Bladder microvascular endothelial cell (primary cell): ENCODE data around the gene ADTRP. TPM values are rescaled to one million over a fixed set of nuclear protein-coding genes. Genes with fewer than 3 reads are reported as not detected.

Experiments used
- total RNA-seq: library from RNA; depleted of rRNA; stranded (reverse); fragments of >200 nt; gene quantifications from 2 replicates; pipeline ENCODE4 v1.2.3, GENCODE V29; 2014

Gene ADTRP, protein sequence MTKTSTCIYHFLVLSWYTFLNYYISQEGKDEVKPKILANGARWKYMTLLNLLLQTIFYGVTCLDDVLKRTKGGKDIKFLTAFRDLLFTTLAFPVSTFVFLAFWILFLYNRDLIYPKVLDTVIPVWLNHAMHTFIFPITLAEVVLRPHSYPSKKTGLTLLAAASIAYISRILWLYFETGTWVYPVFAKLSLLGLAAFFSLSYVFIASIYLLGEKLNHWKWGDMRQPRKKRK
- 0.76 and 1.3 TPM in 2 replicates for total RNA-seq

DNA sequence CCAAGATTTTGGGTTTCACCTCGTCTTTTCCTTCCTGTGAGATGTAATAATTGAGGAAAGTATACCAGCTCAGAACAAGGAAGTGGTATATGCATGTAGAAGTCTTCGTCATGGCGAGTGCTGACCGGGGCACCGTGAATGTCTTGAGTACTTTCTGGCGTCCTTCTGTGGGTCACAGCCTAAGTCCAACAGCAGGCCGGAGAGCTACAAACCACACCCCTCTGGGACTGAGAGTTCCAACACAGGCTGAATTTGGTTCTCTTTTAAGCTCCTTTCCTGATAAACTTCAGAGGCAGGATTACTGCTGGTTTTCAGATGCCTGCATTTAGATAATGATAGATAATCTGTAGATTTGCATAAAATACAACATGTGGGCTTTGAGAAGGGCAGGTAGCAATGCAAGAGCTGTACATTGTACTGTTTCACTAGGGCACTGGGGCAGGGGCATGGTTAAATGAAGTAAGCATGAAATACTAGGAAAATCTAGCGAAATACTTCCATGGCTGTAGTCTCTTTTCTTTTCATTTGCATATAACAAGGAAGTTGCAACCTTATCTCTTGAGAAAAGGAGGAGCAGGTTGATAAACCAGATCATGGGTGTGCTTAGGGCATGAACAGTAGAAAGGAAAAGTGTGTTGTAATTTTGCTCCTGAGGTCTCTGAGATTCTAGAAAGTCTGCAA lies at the start of gene ADTRP:
TSS of gene ADTRP (minus strand) at position 156 of the 681 bp plus-strand sequence. CDS start at position 112, 44 bp downstream.

Other genes with a start within 250 kb of the ADTRP start
- gene TMEM170B, start 241.1 kb downstream of the ADTRP start, total RNA-seq = 1.3 and 3.6 TPM in 2 replicates
- gene HIVEP1, start 233.5 kb upstream of the ADTRP start, total RNA-seq = 10.4 and 31.6 TPM in 2 replicates